ENCODE data around the gene MEGF6.

The MEGF6 gene

GRCh38 chr1:3606779-3607702 lies 4.3 kb downstream of the MEGF6 start:
- no peak for DNase-seq

- DNase-seq: no peak
Observed at GRCh38 chr1:3604997-3605823, 6.1 kb downstream of the MEGF6 start.

- no peak for DNase-seq
Observed at GRCh38 chr1:3604468-3604974, 6.8 kb downstream of the MEGF6 start.

GRCh38 chr1:3603571-3604467 lies 7.5 kb downstream of the MEGF6 start:
- DNase-seq: no peak

- DNase-seq: no peak
Observed at GRCh38 chr1:3603156-3603555, 8.2 kb downstream of the MEGF6 start.

- DNase-seq: no peak
Observed at GRCh38 chr1:3602375-3602774, 8.9 kb downstream of the MEGF6 start.

- no peak for DNase-seq
Observed at GRCh38 chr1:3601743-3602142, 9.6 kb downstream of the MEGF6 start.

GRCh38 chr1:3600354-3600753 lies 11.0 kb downstream of the MEGF6 start:
- DNase-seq: no peak

- no peak for DNase-seq
Observed at GRCh38 chr1:3599816-3600215, 11.5 kb downstream of the MEGF6 start.

GRCh38 chr1:3599286-3599811 lies 12.0 kb downstream of the MEGF6 start:
- no peak for DNase-seq

GRCh38 chr1:3598522-3599285 lies 12.6 kb downstream of the MEGF6 start:
- DNase-seq: no peak

- no peak for DNase-seq
Observed at GRCh38 chr1:3598051-3598491, 13.2 kb downstream of the MEGF6 start.

GRCh38 chr1:3597599-3597964 lies 13.7 kb downstream of the MEGF6 start:
- no peak for DNase-seq

GRCh38 chr1:3596663-3597598 lies 14.4 kb downstream of the MEGF6 start:
- DNase-seq: no peak

- DNase-seq: no peak
Observed at GRCh38 chr1:3595949-3596348, 15.4 kb downstream of the MEGF6 start.

- no peak for DNase-seq
Observed at GRCh38 chr1:3594706-3595377, 16.5 kb downstream of the MEGF6 start.

- DNase-seq: no peak
Observed at GRCh38 chr1:3593745-3594144, 17.6 kb downstream of the MEGF6 start.

- DNase-seq: no peak
Observed at GRCh38 chr1:3593334-3593733, 18.0 kb downstream of the MEGF6 start.

GRCh38 chr1:3590951-3591865 lies 20.1 kb downstream of the MEGF6 start:
- DNase-seq: no peak
